ENCODE data around the gene CCL8. TPM values are rescaled to one million over a fixed set of nuclear protein-coding genes. Genes with fewer than 3 reads are reported as not detected.

The CCL8 gene
- total and polyA plus RNA-seq, 2 of the 4 experiments (the other 2 are of a cell fraction) = not detected

DNA sequence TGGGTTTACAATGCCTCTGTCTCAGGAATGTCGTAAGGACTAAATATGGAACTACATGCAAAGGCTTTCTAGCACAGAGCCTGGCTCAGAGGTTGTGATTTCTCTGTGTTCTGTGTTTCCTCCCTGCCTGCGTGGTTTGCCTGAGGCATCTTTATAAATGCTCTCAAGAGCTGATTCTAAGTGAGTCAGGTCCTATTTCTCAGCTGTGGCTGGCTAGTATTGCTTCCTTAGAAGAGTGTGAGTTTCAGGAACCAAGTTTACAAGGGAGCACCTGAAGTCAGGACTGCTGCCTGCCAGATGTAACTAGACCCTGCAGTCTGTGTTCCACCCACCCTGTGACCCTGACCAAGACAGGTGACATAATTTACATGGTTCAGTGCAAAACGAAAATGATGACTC, 51.8 kb downstream of the CCL8 start:
- no peak overlapping the region for H4K8ac ChIP-seq (ENCODE audit: low read depth in 2 of 2, low read length in 2 of 2)
- intact Hi-C loops (cut with micrococcal nuclease) = no loop called here
- no peak overlapping the region for H2BK20ac ChIP-seq (ENCODE audit: low read depth, low read length)
- no peak overlapping the region for H2BK15ac ChIP-seq (ENCODE audit: low read depth, low read length)
- H4K91ac ChIP-seq (ENCODE audit: insufficient read depth, low read depth, low read length) = no peak overlapping the region
- no peak for TF ChIP-seq RAD21 (IDR thresholded peaks at IDR 0.05; ENCODE audit: low read length)
- TF ChIP-seq POLR2A (IDR thresholded peaks at IDR 0.05; ENCODE audit: low read depth, low read length) = no peak
- no peak overlapping the region for H3K14ac ChIP-seq (replicated peaks; ENCODE audit: low read depth, low read length)
- H3K18ac ChIP-seq (ENCODE audit: low read depth, low read length) = no peak overlapping the region
- no peaks in the 10 kb centered on the region for H3K79me1 ChIP-seq (ENCODE audit: low read depth in 1 of 2, low read length in 2 of 2)
- no peaks in the 10 kb centered on the region for H4K20me1 ChIP-seq (ENCODE audit: insufficient read depth, low read length)
- CTCF ChIA-PET = no interaction called here
- DNase-seq = peak; percentile 12
- in situ Hi-C loops (cut with MboI; ENCODE audit: low sequenced_read_pairs) = no loop called here
- H3K4me3 ChIP-seq (ENCODE audit: insufficient read depth, low read depth, low read length) = no peak overlapping the region
- no peak overlapping the region for H2BK5ac ChIP-seq (ENCODE audit: low read depth, low read length, poor library complexity, severe bottlenecking)
- H3K27me3 ChIP-seq (ENCODE audit: control insufficient read depth, insufficient read depth, low read length) = peaks cover 20% of the 10 kb centered on the region
- H2BK120ac ChIP-seq (ENCODE audit: low read depth, low read length) = no peak overlapping the region
- H3K4me1 ChIP-seq (ENCODE audit: control insufficient read depth, insufficient read depth, low read length) = no peaks in the 10 kb centered on the region
- no peak overlapping the region for H4K5ac ChIP-seq (ENCODE audit: low read depth, low read length)
- no peak overlapping the region for H3K23ac ChIP-seq (ENCODE audit: low read depth, low read length)
- peak; percentile 42; the same call in 1 of the 2 replicates for ATAC-seq (ENCODE audit: low read depth)
- H3K27ac ChIP-seq (ENCODE audit: insufficient read depth, low read length) = no peak overlapping the region
- H2AK9ac ChIP-seq (replicated peaks; ENCODE audit: low read depth, low read length, poor library complexity) = peak overlapping the region; percentile 9
- H2AK5ac ChIP-seq (ENCODE audit: low read depth, low read length) = no peak overlapping the region
- H3K4ac ChIP-seq (ENCODE audit: low read depth, low read length) = no peak overlapping the region
- no peak overlapping the region for H2AFZ ChIP-seq (replicated peaks; ENCODE audit: low read length, poor library complexity)
- 20% methylated on average over 1 of the region's 3 CpGs; no CpG with 5 or more reads in 1 of the 2 experiments for WGBS, 2 experiments (ENCODE audit: extremely low coverage in 2 of 2, insufficient read length in 1 of 2)
- no TSS peak for BruUV-seq (replicated peaks)
- no peaks in the 10 kb centered on the region for H3K9me1 ChIP-seq (ENCODE audit: insufficient read depth, low read length)
- no peak overlapping the region for H3K9ac ChIP-seq (ENCODE audit: low read depth, low read length)
- POLR2A ChIA-PET (ENCODE audit: unreplicated experiment) = no interaction called here
- dilution Hi-C loops (cut with HindIII; ENCODE audit: low sequenced_read_pairs, unreplicated experiment) = no loop called here
- no peaks in the 10 kb centered on the region for H3K36me3 ChIP-seq (ENCODE audit: control insufficient read depth, insufficient read depth, low read length)
- no peak overlapping the region for H3K56ac ChIP-seq (ENCODE audit: extremely low read depth, insufficient read depth, low read length)
- no peak overlapping the region for H3K4me2 ChIP-seq (ENCODE audit: low read depth, low read length)
- H3K9me3 ChIP-seq (ENCODE audit: control insufficient read depth, insufficient read depth, low read length) = no peaks in the 10 kb centered on the region

Other genes with a start within 250 kb of the CCL8 start
- gene CCL2, start 64.2 kb upstream of the CCL8 start, total RNA-seq (2012; rRNA removed) = 126 and 206 TPM in 2 replicates
- gene CCL2, start 64.2 kb upstream of the CCL8 start, polyA plus RNA-seq (2012; rRNA removed) = 85.9 and 103 TPM in 2 replicates
- gene CCL7, start 49.2 kb upstream of the CCL8 start, total RNA-seq (2012; rRNA removed) = 0.18 and 0.28 TPM in 2 replicates
- 0.24 and 0.58 TPM in 2 replicates for gene CCL7, start 49.2 kb upstream of the CCL8 start, polyA plus RNA-seq (2012; rRNA removed)
- gene CCL11, start 33.7 kb upstream of the CCL8 start, total RNA-seq (2012; rRNA removed) = not detected in 2 replicates
- not detected in 2 replicates for gene CCL11, start 33.7 kb upstream of the CCL8 start, polyA plus RNA-seq (2012; rRNA removed)
- 0.18 TPM in 1 of 2 replicates, not detected in the other for gene CCL13, start 37.0 kb downstream of the CCL8 start, total RNA-seq (2012; rRNA removed)
- not detected in 2 replicates for gene CCL13, start 37.0 kb downstream of the CCL8 start, polyA plus RNA-seq (2012; rRNA removed)
- not detected in 2 replicates for gene CCL1, start 43.8 kb downstream of the CCL8 start, total RNA-seq (2012; rRNA removed)
- not detected in 2 replicates for gene CCL1, start 43.8 kb downstream of the CCL8 start, polyA plus RNA-seq (2012; rRNA removed)

Data from IMR-90 (cell line).